K562 (cell line): Measurements from ENCODE around the gene PLCB3. TPM values are rescaled to one million over a fixed set of nuclear protein-coding genes. Genes with fewer than 3 reads are reported as not detected.

ENCODE experiments used
- ARID2 ChIP-seq: fragments of 450-650 bp; IDR thresholded peaks from 2 replicates; pipeline ENCODE4 v1.6.1; 2017; ENCODE audit warnings: antibody characterized with exemption, mild to moderate bottlenecking
- ATF1 ChIP-seq, 2 experiments: fragments of 450-650 bp in 1 of 2; IDR thresholded peaks; 2 replicates each; pipeline ENCODE4 v1.6.1; 2016; ENCODE audit warnings: missing compliant biosample characterization in 1 of 2, missing genetic modification characterization in 1 of 2
- CBFA2T3 ChIP-seq: fragments of 450-650 bp; IDR thresholded peaks from 2 replicates; pipeline ENCODE4 v1.6.1; 2017
- CBX8 ChIP-seq: fragments of 200-600 bp; sonication (generic); IDR thresholded peaks from 2 replicates; pipeline ENCODE4 v1.6.1; 2012; ENCODE audit warnings: borderline replicate concordance, mixed run types, low read depth, mild to moderate bottlenecking, moderate library complexity, mixed read lengths, low read length, control low read depth, inconsistent platforms; ENCODE audit not compliant: poor library complexity, severe bottlenecking; ENCODE audit errors: extremely low read depth
- DACH1 ChIP-seq: fragments of 450-650 bp; IDR thresholded peaks from 2 replicates; pipeline ENCODE4 v1.6.1; 2018; ENCODE audit not compliant: partially characterized antibody
- EWSR1 ChIP-seq: fragments of 450-650 bp; IDR thresholded peaks from 2 replicates; pipeline ENCODE4 v1.6.1; 2018; ENCODE audit warnings: borderline replicate concordance, mild to moderate bottlenecking, low read depth, moderate library complexity; ENCODE audit not compliant: partially characterized antibody
- MNT ChIP-seq, 2 experiments: fragments of 450-650 bp; conservative IDR thresholded peaks; 2 replicates each; pipeline ENCODE4 v1.6.1; 2017; ENCODE audit warnings: mild to moderate bottlenecking in 2 of 2, moderate library complexity in 2 of 2
- NCOR1 ChIP-seq: fragments of 450-650 bp; IDR thresholded peaks from 2 replicates; pipeline ENCODE4 v1.6.1; 2016; ENCODE audit warnings: mild to moderate bottlenecking, moderate library complexity
- POLR2B ChIP-seq: fragments of 450-650 bp; IDR thresholded peaks from 2 replicates; pipeline ENCODE4 v1.6.1; 2018; ENCODE audit warnings: low read depth; ENCODE audit not compliant: partially characterized antibody
- SMC3 ChIP-seq: conservative IDR thresholded peaks from 2 replicates; pipeline ENCODE4 v1.6.1; 2011; ENCODE audit warnings: low read depth, low read length, improper control_type of control experiment; ENCODE audit not compliant: insufficient read depth
- TEAD1 ChIP-seq, 2 experiments: fragments of 450-650 bp in 1 of 2; sonication (generic) in 1 of 2; formaldehyde crosslinking; IDR thresholded peaks; 2 replicates each; pipeline versions ENCODE4 v1.4.0 to v1.8.0; 2020 to 2022; ENCODE audit warnings: mild to moderate bottlenecking in 2 of 2, missing genetic modification reagents in 1 of 2
- TFE3 ChIP-seq: fragments of 450-650 bp; formaldehyde crosslinking; IDR thresholded peaks from 2 replicates; pipeline ENCODE4 v1.4.0; 2020; ENCODE audit warnings: mild to moderate bottlenecking, mixed read lengths
- TRIM24 ChIP-seq, 2 experiments: fragments of 450-650 bp; IDR thresholded peaks; 2 replicates each; pipeline ENCODE4 v1.6.1; 2016
- XRCC5 ChIP-seq: fragments of 200-400 bp; formaldehyde crosslinking; IDR thresholded peaks from 2 replicates; pipeline ENCODE4 v1.6.1; 2017; ENCODE audit warnings: low read depth, mild to moderate bottlenecking, low read length
- ZBTB49 ChIP-seq: sonication (generic); formaldehyde crosslinking; IDR thresholded peaks from 2 replicates; pipeline ENCODE4 v1.8.0; 2022; ENCODE audit warnings: missing genetic modification reagents, mild to moderate bottlenecking, borderline replicate concordance
- ZBTB8A ChIP-seq: fragments of 450-650 bp; IDR thresholded peaks from 2 replicates; pipeline ENCODE4 v1.6.1; 2018; ENCODE audit warnings: mild to moderate bottlenecking, moderate library complexity; ENCODE audit not compliant: partially characterized antibody
- ZNF143 ChIP-seq: sonication (generic); formaldehyde crosslinking; IDR thresholded peaks from 2 replicates; pipeline ENCODE4 v1.9.0; 2022; ENCODE audit warnings: mild to moderate bottlenecking, missing genetic modification reagents
- ZNF311 ChIP-seq: fragments of 250-450 bp; sonication (Bioruptor Pico); IDR thresholded peaks from 2 replicates; pipeline ENCODE4 v1.4.0; 2020; ENCODE audit warnings: mild to moderate bottlenecking, moderate library complexity
- polyA plus RNA-seq, 8 experiments: library from polyadenylated mRNA; depleted of rRNA in 4 of 8; stranded (reverse) in 5 of 8; unstranded in 3 of 8; fragments of >200 nt; fragmentation: Nextera tagmentation in 2 of 8; fragmentation: Illumina TruSeq in 1 of 8; extraction: Ambion mirVana in 2 of 8; extraction: Trizol in 1 of 8; gene quantifications; 2 replicates each; pipeline versions ENCODE4 v1.2.1 to v1.2.3, GENCODE V29; 2011 to 2014; ENCODE audit warnings: inconsistent platforms in 1 of 8, missing spikeins in 1 of 8
- total RNA-seq, 7 experiments: library from RNA; depleted of rRNA in 6 of 7; stranded (reverse); fragments of >200 nt in 6 of 7; fragmentation: Illumina TruSeq in 2 of 7; extraction: Trizol in 2 of 7; gene quantifications; 2 replicates each; pipeline versions ENCODE4 v1.2.1 to v1.2.3, GENCODE V29; 2011 to 2021; ENCODE audit warnings: low replicate concordance in 1 of 7

PLCB3 gene
- total and polyA plus RNA-seq, 9 of the 15 experiments (the other 6 are each of a cell fraction or from before 2014, with no cell fraction given), result 0.31 to 44.8 (median 14.6) TPM

GRCh38 chr11:64304316-64305072 lies 53.2 kb downstream of the PLCB3 start (continued):
- TF ChIP-seq EWSR1, result no peak
- TF ChIP-seq DACH1, result peak; percentile 65
- peak; percentile 87; the same call in 1 of the 2 replicates for TF ChIP-seq XRCC5
- TF ChIP-seq POLR2B, result peak; percentile 55
- TF ChIP-seq TEAD1 (CRISPR knock-in tag; IDR thresholded peaks at IDR 0.05), result peak; percentile 6 to 69; a peak in 1 of 4 replicates
- TF ChIP-seq SMC3, result peak; percentile 74
- TF ChIP-seq ARID2, result no peak
- 0 out of 2 replicates have a peak, but pooled peaks have one; percentile 49 for TF ChIP-seq ZNF143 (CRISPR knock-in tag)
- 0 out of 2 replicates have a peak, but pooled peaks have one; percentile 37 for TF ChIP-seq ZNF311 (CRISPR knock-in tag)
- no peak for TF ChIP-seq CBFA2T3
- no peak for TF ChIP-seq ZBTB49 (CRISPR knock-in tag)
- TF ChIP-seq ZBTB8A, result no peak
- TF ChIP-seq ATF1 (CRISPR knock-in tag; IDR thresholded peaks at IDR 0.05), result no peak
- peak; percentile 78 for TF ChIP-seq ATF1 (tag; IDR thresholded peaks at IDR 0.05)
- TF ChIP-seq MNT (conservative IDR thresholded peaks at IDR 0.05), result peak; percentile 86 to 87
- 0 out of 4 replicates have a peak, but pooled peaks of 1 of the 2 experiments have one; percentile 9 for TF ChIP-seq TRIM24 (IDR thresholded peaks at IDR 0.05)
- TF ChIP-seq NCOR1, result no peak
- no peak for TF ChIP-seq CBX8
- TF ChIP-seq TFE3, result peak; percentile 32
